Spinal cord (tissue), 10 donors: ENCODE measurements around the gene PEAK1. TPM values are rescaled to one million over a fixed set of nuclear protein-coding genes. Genes with fewer than 3 reads are reported as not detected.
"Not testable (repeated sequence)": the region's sequence is repeated elsewhere in the genome, so short reads cannot be mapped to it uniquely, and the experiment has no call there.

Experiments used
- DNase-seq, 6 donors: peaks; one replicate each; pipeline versions ENCODE4 v3.0.0 to v3.0.0-alpha.2; 2013 to 2015; ENCODE audit warnings: low spot score in 6 of 6, low read depth in 4 of 6
- H3K27ac ChIP-seq: one replicate; pipeline ENCODE4 v1.5.1; 2013; ENCODE audit warnings: low read depth, low read length, control low read depth
- H3K27me3 ChIP-seq: one replicate; pipeline ENCODE4 v1.6.1; 2013; ENCODE audit warnings: low read length; ENCODE audit not compliant: control insufficient read depth, insufficient read depth
- H3K36me3 ChIP-seq: one replicate; pipeline ENCODE4 v1.6.1; 2013; ENCODE audit warnings: low read length; ENCODE audit not compliant: control insufficient read depth, insufficient read depth
- H3K4me1 ChIP-seq: one replicate; pipeline ENCODE4 v1.6.1; 2013; ENCODE audit warnings: low read length; ENCODE audit not compliant: control insufficient read depth, insufficient read depth
- H3K4me3 ChIP-seq: one replicate; pipeline ENCODE4 v1.5.1; 2013; ENCODE audit warnings: low read depth, low read length, control low read depth
- H3K9me3 ChIP-seq: one replicate; pipeline ENCODE4 v1.6.1; 2013; ENCODE audit warnings: low read length; ENCODE audit not compliant: control insufficient read depth, insufficient read depth
- WGBS: methylation state at CpG from one replicate; pipeline ENCODE4 v1.1.5; 2013; ENCODE audit warnings: missing lambda C conversion rate; ENCODE audit not compliant: insufficient coverage; 5-methylcytosine and 5-hydroxymethylcytosine counted together
- polyA plus RNA-seq, 2 donors: library from polyadenylated mRNA; unstranded; fragments of 120-200 nt; gene quantifications; one replicate each; pipeline ENCODE4 v1.2.1, GENCODE V29; 2013; ENCODE audit not compliant: insufficient read length in 2 of 2
- total RNA-seq, 2 donors: library from RNA; depleted of rRNA in 1 of 2; stranded (reverse); fragments of 120-200 nt in 1 of 2; fragments of >200 nt in 1 of 2; gene quantifications; one replicate each; pipeline versions ENCODE4 v1.2.3 to v1.2.4, GENCODE V29; 2013 to 2014
- donor health status: healthy.

The PEAK1 gene
- total and polyA plus RNA-seq, 4 donors: 28.2 to 60.0 (median 36.2) TPM

- Histone ChIP-seq H3K9me3 (no peaks in the 10 kb centered on the region), H3K4me1 (peaks cover 2% of the 10 kb centered on the region), H3K27ac (no peak overlapping the region), H3K36me3 (no peaks in the 10 kb centered on the region), H3K4me3 (no peak overlapping the region), H3K27me3 (no peaks in the 10 kb centered on the region)
- DNase-seq: no peak
- WGBS: 76% methylated on average over 3 of the region's 4 CpGs
Measured at GRCh38 chr15:77409259-77410156, 10.4 kb downstream of the PEAK1 start.

GRCh38 chr15:77406846-77407245, 13.1 kb downstream of the PEAK1 start:
- Histone ChIP-seq H3K36me3 (no peaks in the 10 kb centered on the region), H3K9me3 (no peaks in the 10 kb centered on the region), H3K27ac (no peak overlapping the region), H3K4me1 (peaks cover 2% of the 10 kb centered on the region), H3K4me3 (no peak overlapping the region), H3K27me3 (no peaks in the 10 kb centered on the region)
- no peak for DNase-seq
- WGBS: no CpG with 5 or more reads among the region's 4 CpGs

GRCh38 chr15:77406173-77406759, 13.6 kb downstream of the PEAK1 start:
- not testable (repeated sequence) for H3K27me3 ChIP-seq, H3K36me3 ChIP-seq, DNase-seq, H3K4me3 ChIP-seq, H3K9me3 ChIP-seq, H3K4me1 ChIP-seq, H3K27ac ChIP-seq
- 60% methylated on average over 1 of the region's 1 CpG for WGBS

GRCh38 chr15:77402740-77403379, 17.0 kb downstream of the PEAK1 start:
- H3K4me3 ChIP-seq: no peak overlapping the region
- H3K36me3 ChIP-seq: no peaks in the 10 kb centered on the region
- no peaks in the 10 kb centered on the region for H3K27me3 ChIP-seq
- DNase-seq: no peak
- H3K27ac ChIP-seq: no peak overlapping the region
- H3K9me3 ChIP-seq: peaks cover 11% of the 10 kb centered on the region
- no CpG with 5 or more reads among the region's 1 CpG for WGBS
- no peaks in the 10 kb centered on the region for H3K4me1 ChIP-seq

- no peaks in the 10 kb centered on the region for H3K36me3 ChIP-seq
- H3K27ac ChIP-seq: no peak overlapping the region
- no CpG with 5 or more reads among the region's 1 CpG for WGBS
- no peak overlapping the region for H3K4me3 ChIP-seq
- H3K27me3 ChIP-seq: no peaks in the 10 kb centered on the region
- no peak for DNase-seq
- H3K4me1 ChIP-seq: no peaks in the 10 kb centered on the region
- peaks cover 15% of the 10 kb centered on the region for H3K9me3 ChIP-seq
Measured at GRCh38 chr15:77400258-77400657, 19.6 kb downstream of the PEAK1 start.

GRCh38 chr15:77398927-77399326, 21.0 kb downstream of the PEAK1 start:
- Histone ChIP-seq H3K4me1 (no peaks in the 10 kb centered on the region), H3K27me3 (no peaks in the 10 kb centered on the region), H3K9me3 (peaks cover 18% of the 10 kb centered on the region), H3K27ac (no peak overlapping the region), H3K4me3 (no peak overlapping the region), H3K36me3 (no peaks in the 10 kb centered on the region)
- WGBS: no CpG with 5 or more reads among the region's 1 CpG
- no peak for DNase-seq

- Histone ChIP-seq H3K27me3 (no peaks in the 10 kb centered on the region), H3K4me1 (no peaks in the 10 kb centered on the region), H3K9me3 (peaks cover 18% of the 10 kb centered on the region), H3K36me3 (no peaks in the 10 kb centered on the region), H3K27ac (no peak overlapping the region), H3K4me3 (no peak overlapping the region)
- no peak for DNase-seq
- no CpG with 5 or more reads among the region's 1 CpG for WGBS
Measured at GRCh38 chr15:77396692-77397091, 23.2 kb downstream of the PEAK1 start.

GRCh38 chr15:77395013-77395774, 24.7 kb downstream of the PEAK1 start:
- no peak overlapping the region for H3K4me3 ChIP-seq

GRCh38 chr15:77393471-77393840, 26.4 kb downstream of the PEAK1 start:
- Histone ChIP-seq H3K36me3 (no peaks in the 10 kb centered on the region), H3K9me3 (peaks cover 11% of the 10 kb centered on the region), H3K27me3 (no peaks in the 10 kb centered on the region), H3K4me1 (no peaks in the 10 kb centered on the region), H3K4me3 (no peak overlapping the region), H3K27ac (no peak overlapping the region)
- no peak for DNase-seq

More at GRCh38 chr15:77395013-77395774, 24.7 kb downstream of the PEAK1 start:
- Histone ChIP-seq H3K36me3 (no peaks in the 10 kb centered on the region), H3K4me1 (no peaks in the 10 kb centered on the region), H3K9me3 (peaks cover 18% of the 10 kb centered on the region), H3K27me3 (no peaks in the 10 kb centered on the region), H3K27ac (no peak overlapping the region)
- DNase-seq: no peak
- WGBS: no CpG with 5 or more reads among the region's 3 CpGs
